ENCODE results near the gene KIAA1671.

DNA sequence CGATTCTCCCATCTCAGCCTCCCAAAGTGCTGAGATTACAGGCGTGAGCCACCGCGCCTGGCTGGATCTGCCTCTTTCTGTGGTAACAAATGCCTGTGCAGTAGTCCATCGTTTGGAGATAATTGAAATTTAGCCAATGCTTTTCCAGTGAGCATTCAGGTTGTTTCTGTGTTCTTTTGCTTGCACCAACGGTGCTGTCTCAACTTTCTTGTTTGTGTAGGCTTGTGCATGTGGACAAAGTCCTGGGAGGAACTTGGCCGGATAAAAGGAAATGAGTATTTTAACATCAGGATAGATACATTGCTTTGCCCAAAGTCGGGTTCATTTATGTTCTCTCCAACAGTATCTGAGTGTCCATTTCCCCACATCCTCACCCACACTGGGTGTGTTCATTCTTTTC lies 85.7 kb downstream of the KIAA1671 start:
- TF ChIP-seq, protein P1, sequence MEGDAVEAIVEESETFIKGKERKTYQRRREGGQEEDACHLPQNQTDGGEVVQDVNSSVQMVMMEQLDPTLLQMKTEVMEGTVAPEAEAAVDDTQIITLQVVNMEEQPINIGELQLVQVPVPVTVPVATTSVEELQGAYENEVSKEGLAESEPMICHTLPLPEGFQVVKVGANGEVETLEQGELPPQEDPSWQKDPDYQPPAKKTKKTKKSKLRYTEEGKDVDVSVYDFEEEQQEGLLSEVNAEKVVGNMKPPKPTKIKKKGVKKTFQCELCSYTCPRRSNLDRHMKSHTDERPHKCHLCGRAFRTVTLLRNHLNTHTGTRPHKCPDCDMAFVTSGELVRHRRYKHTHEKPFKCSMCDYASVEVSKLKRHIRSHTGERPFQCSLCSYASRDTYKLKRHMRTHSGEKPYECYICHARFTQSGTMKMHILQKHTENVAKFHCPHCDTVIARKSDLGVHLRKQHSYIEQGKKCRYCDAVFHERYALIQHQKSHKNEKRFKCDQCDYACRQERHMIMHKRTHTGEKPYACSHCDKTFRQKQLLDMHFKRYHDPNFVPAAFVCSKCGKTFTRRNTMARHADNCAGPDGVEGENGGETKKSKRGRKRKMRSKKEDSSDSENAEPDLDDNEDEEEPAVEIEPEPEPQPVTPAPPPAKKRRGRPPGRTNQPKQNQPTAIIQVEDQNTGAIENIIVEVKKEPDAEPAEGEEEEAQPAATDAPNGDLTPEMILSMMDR (IDR thresholded peaks at IDR 0.05 in 8 of 11, conservative IDR thresholded peaks at IDR 0.05 in 3 of 11) = no peak
- TF ChIP-seq POLR2A (IDR thresholded peaks at IDR 0.05) (no peak), POLR2AphosphoS5 (IDR thresholded peaks at IDR 0.05) (no peak)

Data from spleen (tissue), 7 donors.